Kidney (tissue), 14 donors: Measurements from ENCODE around the gene IMMP2L. TPM values are rescaled to one million over a fixed set of nuclear protein-coding genes. Genes with fewer than 3 reads are reported as not detected.

Experiments used
- DNase-seq, 5 donors: peaks; one replicate each; pipeline ENCODE4 v3.0.0-alpha.2; 2013 to 2020
- FAIRE-seq: peaks from 2 replicates; lab custom pipeline; 2012; peaks lifted over from hg19 to GRCh38; lab: Jason Lieb, UNC
- H3K27ac ChIP-seq, 2 donors: one replicate each; pipeline ENCODE4 v1.7.0; 2013; ENCODE audit warnings: low read depth in 2 of 2, low read length in 2 of 2, inconsistent platforms in 1 of 2
- H3K27me3 ChIP-seq: one replicate; pipeline ENCODE4 v1.7.1; 2013; ENCODE audit warnings: low read length, inconsistent platforms; ENCODE audit not compliant: control insufficient read depth, insufficient read depth
- H3K36me3 ChIP-seq, 3 donors: one replicate each; pipeline versions ENCODE4 v1.7.0 to v1.7.1; 2013; ENCODE audit warnings: low read length in 3 of 3, control low read depth in 1 of 3, inconsistent platforms in 1 of 3; ENCODE audit not compliant: insufficient read depth in 3 of 3, control insufficient read depth in 2 of 3
- H3K4me1 ChIP-seq, 3 donors: one replicate each; pipeline versions ENCODE4 v1.7.0 to v1.7.1; 2013; ENCODE audit warnings: low read length in 3 of 3, inconsistent platforms in 1 of 3, low read depth in 1 of 3; ENCODE audit not compliant: control insufficient read depth in 2 of 3, insufficient read depth in 2 of 3
- H3K4me3 ChIP-seq, 3 donors: one replicate each; pipeline versions ENCODE4 v1.7.0 to v1.8.1; 2013; ENCODE audit warnings: low read length in 3 of 3, control low read depth in 1 of 3, inconsistent platforms in 1 of 3
- H3K9ac ChIP-seq, 3 donors: one replicate each; pipeline versions ENCODE4 v1.7.0 to v1.7.1; 2013; ENCODE audit warnings: low read length in 3 of 3, control low read depth in 1 of 3, inconsistent platforms in 1 of 3
- H3K9me3 ChIP-seq, 3 donors: one replicate each; pipeline versions ENCODE4 v1.7.0 to v1.7.1; 2013; ENCODE audit warnings: low read length in 3 of 3, control low read depth in 1 of 3, inconsistent platforms in 1 of 3; ENCODE audit not compliant: control insufficient read depth in 2 of 3, insufficient read depth in 1 of 3
- intact Hi-C: fragments of 100-400 bp; cut with DNase I; formaldehyde crosslinking; loops from one replicate; pipeline ENCODE4 v1.11.1; 2022
- polyA plus RNA-seq: library from polyadenylated mRNA; stranded (reverse); fragments of 350-450 nt; fragmentation: Illumina TruSeq; extraction: RNeasy Lipid Tissue Mini Kit (QIAGEN cat#74804); gene quantifications from one replicate; pipeline ENCODE4 v1.2.3, GENCODE V29; 2014; ENCODE audit warnings: low read depth, low replicate concordance; ENCODE audit not compliant: insufficient read depth
- total RNA-seq: library from RNA; stranded (reverse); fragmentation: NEBNext Ultra II Directional; extraction: Animal tissue kit (Norgen Biotek cat#: 25700); gene quantifications from one replicate; pipeline ENCODE4 v1.2.1, GENCODE V29; 2021
- TF ChIP-seq, protein P1 (sequence below): IDR thresholded peaks from 3 replicates; pipeline ENCODE4 v1.5.1; 2012; ENCODE audit warnings: mild to moderate bottlenecking, moderate library complexity, borderline replicate concordance; ENCODE audit not compliant: insufficient read depth; ENCODE audit errors: extremely low read depth
- donor health status: control.
- donor health status: control.
- donor health status: control.
- donor health status: control.
- donor health status: control.
- donor health status: DM: yes; HTN: yes; CAD: no.
- donor health status: Normal renal cell carcinoma (clear cell type).

The IMMP2L gene
- total and polyA plus RNA-seq, 2 donors from 2014 or later, result 46.4 to 52.1 TPM

DNA sequence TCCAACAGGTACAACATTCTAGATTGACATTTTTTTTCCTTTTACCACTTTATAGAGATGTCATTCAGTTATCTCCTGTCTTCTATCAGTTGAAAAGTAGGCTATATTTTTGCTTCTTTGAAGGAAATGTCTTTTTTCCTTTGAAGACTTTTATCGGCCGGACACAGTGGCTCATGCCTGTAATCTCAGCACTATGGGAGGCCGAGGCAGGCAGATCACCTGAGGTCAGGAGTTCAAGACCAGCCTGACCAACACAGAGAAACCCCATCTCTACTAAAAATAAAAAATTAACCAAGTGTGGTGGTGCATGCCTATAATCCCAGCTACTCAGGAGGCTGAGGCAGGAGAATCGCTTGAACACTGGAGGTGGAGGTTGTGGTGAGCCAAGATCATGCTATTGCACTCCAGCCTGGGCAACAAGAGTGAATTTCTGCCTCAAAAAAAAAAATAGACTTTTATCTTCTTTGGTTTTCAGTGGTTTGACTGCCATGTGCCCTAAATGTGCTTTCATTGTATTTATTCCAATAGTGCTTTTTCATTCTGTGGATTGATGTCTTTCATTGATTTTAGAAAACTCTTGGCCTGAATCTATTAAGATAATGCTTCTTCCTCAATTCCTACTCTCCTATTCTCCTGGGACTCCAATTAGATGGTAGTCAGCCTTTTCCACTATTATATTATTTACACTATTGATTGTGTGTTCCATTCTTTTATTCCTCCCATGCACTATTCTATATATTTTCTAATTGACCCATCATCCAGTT lies 84.6 kb downstream of the IMMP2L start:
- Histone ChIP-seq H3K4me1 (no peaks in the 10 kb centered on the region), H3K9ac (no peak overlapping the region), H3K4me3 (no peak overlapping the region), H3K27me3 (no peaks in the 10 kb centered on the region), H3K36me3 (no peaks in the 10 kb centered on the region), H3K9me3 (no peaks in the 10 kb centered on the region), H3K27ac (no peak overlapping the region)
- FAIRE-seq, result no peak
- TF ChIP-seq, protein P1, sequence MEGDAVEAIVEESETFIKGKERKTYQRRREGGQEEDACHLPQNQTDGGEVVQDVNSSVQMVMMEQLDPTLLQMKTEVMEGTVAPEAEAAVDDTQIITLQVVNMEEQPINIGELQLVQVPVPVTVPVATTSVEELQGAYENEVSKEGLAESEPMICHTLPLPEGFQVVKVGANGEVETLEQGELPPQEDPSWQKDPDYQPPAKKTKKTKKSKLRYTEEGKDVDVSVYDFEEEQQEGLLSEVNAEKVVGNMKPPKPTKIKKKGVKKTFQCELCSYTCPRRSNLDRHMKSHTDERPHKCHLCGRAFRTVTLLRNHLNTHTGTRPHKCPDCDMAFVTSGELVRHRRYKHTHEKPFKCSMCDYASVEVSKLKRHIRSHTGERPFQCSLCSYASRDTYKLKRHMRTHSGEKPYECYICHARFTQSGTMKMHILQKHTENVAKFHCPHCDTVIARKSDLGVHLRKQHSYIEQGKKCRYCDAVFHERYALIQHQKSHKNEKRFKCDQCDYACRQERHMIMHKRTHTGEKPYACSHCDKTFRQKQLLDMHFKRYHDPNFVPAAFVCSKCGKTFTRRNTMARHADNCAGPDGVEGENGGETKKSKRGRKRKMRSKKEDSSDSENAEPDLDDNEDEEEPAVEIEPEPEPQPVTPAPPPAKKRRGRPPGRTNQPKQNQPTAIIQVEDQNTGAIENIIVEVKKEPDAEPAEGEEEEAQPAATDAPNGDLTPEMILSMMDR, result no peak
- intact Hi-C loops, result no loop called here
- no peak for DNase-seq

DNA sequence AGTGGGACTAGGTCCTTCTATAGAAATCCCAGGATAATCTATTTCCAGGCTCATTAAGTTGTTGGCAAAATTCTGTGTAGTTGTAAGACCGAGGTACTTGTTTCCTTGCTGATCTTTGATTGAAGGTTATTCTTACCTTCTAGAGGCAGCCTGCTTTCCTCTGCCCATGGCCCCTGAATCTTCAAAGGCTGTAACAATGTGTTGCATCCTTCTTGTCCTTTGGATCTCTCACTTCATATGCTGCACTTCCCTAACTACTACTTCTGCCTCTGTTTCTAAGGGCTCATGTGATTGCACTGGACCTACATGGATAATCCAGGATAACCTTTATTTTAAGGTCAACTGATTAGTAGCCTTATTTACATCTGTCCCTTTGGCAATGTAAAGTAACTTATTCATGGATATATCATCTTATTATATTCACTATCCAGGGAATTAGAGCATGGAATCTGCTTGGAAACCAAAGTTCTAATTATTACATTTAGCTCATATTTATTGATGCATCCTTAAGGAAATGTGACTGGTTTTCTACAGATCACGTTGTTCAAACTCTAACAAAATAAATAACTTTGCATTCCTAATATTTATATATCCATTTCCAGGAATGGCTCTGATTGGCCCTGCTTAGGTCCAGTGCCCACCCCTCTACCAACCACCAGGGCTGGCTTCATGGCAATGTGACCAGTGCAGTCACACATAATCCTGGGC lies 85.6 kb downstream of the IMMP2L start:
- Histone ChIP-seq H3K27ac (no peak overlapping the region), H3K4me1 (no peaks in the 10 kb centered on the region), H3K4me3 (no peak overlapping the region), H3K27me3 (no peaks in the 10 kb centered on the region), H3K9me3 (no peaks in the 10 kb centered on the region), H3K36me3 (no peaks in the 10 kb centered on the region), H3K9ac (no peak overlapping the region)
- TF ChIP-seq, protein P1, result no peak
- FAIRE-seq (no peak), DNase-seq (no peak)
- intact Hi-C loops, result no loop called here

DNA sequence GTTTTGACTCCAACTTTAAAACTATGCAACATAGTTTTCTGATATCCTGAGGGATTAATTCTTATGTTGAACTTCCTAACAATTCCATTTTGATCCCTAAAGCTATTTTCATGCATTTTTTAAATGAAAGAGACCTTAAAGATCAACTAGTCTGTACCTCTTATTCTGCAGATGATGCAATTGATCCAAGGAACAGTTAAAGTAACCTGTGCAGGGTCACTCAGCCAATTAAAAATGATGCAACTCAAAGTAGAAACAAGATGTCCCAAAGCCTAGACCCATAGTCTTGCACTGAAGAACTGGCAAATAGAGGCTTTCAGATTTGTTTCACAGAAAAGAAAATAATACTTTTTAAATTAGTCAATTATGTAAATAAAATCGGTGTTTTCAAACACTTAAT lies 86.3 kb downstream of the IMMP2L start:
- H3K9ac ChIP-seq, result no peak overlapping the region
- TF ChIP-seq, protein P1, result no peak
- no peak overlapping the region for H3K27ac ChIP-seq
- no peak for FAIRE-seq
- intact Hi-C loops, result no loop called here
- H3K4me3 ChIP-seq, result no peak overlapping the region
- H3K27me3 ChIP-seq, result no peaks in the 10 kb centered on the region
- H3K4me1 ChIP-seq, result no peaks in the 10 kb centered on the region
- DNase-seq, result no peak
- no peaks in the 10 kb centered on the region for H3K36me3 ChIP-seq
- peaks cover 0 to 3% (median 0%) of the 10 kb centered on the region in 3 donors for H3K9me3 ChIP-seq
